SK-N-SH treated with all-trans-retinoic acid at 6 μM for 48 hours (cell line): ENCODE results near the gene TNN.

Experiments used
- ATAC-seq: fragments of 200-7000 bp; cut with Tn5 transposase; 3 replicates; pipeline ENCODE4 v1.9.1; 2020; ENCODE audit warnings: mild to moderate bottlenecking, moderate library complexity
- BACH2 ChIP-seq: fragments of 250-450 bp; sonication (Bioruptor Pico); IDR thresholded peaks from 2 replicates; pipeline ENCODE4 v1.9.0; 2021; ENCODE audit warnings: mild to moderate bottlenecking, borderline replicate concordance
- CSDC2 ChIP-seq: fragments of 250-450 bp; sonication (Bioruptor Pico); IDR thresholded peaks from 2 replicates; pipeline ENCODE4 v1.5.0; 2020; ENCODE audit warnings: mild to moderate bottlenecking, moderate library complexity
- CSRNP3 ChIP-seq: fragments of 250-450 bp; sonication (Bioruptor Pico); IDR thresholded peaks from 2 replicates; pipeline ENCODE4 v1.5.1; 2021; ENCODE audit warnings: mild to moderate bottlenecking, moderate library complexity
- ESRRG ChIP-seq: fragments of 250-450 bp; sonication (Bioruptor Pico); IDR thresholded peaks from 2 replicates; pipeline ENCODE4 v1.6.1; 2021; ENCODE audit warnings: mild to moderate bottlenecking
- ISL1 ChIP-seq: fragments of 250-450 bp; sonication (Bioruptor Pico); IDR thresholded peaks from 2 replicates; pipeline ENCODE4 v2.1.2; 2022; ENCODE audit warnings: mild to moderate bottlenecking, moderate library complexity
- OSR1 ChIP-seq: fragments of 250-450 bp; sonication (Bioruptor Pico); IDR thresholded peaks from 2 replicates; pipeline ENCODE4 v1.8.0; 2022; ENCODE audit warnings: moderate library complexity, mild to moderate bottlenecking, inconsistent platforms
- POU6F1 ChIP-seq: fragments of 250-450 bp; sonication (Bioruptor Pico); IDR thresholded peaks from 2 replicates; pipeline ENCODE4 v1.8.0; 2021; ENCODE audit warnings: low read depth, mild to moderate bottlenecking, moderate library complexity, borderline replicate concordance
- PPARA ChIP-seq: fragments of 250-450 bp; sonication (Bioruptor Pico); IDR thresholded peaks from 2 replicates; pipeline ENCODE4 v1.5.0; 2020; ENCODE audit warnings: mild to moderate bottlenecking, borderline replicate concordance
- RARB ChIP-seq: fragments of 250-450 bp; sonication (Bioruptor Pico); IDR thresholded peaks from 2 replicates; pipeline ENCODE4 v1.8.0; 2021; ENCODE audit warnings: mild to moderate bottlenecking, moderate library complexity
- SNAI2 ChIP-seq: fragments of 250-450 bp; sonication (Bioruptor Pico); IDR thresholded peaks from 2 replicates; pipeline ENCODE4 v1.5.0; 2020; ENCODE audit warnings: mild to moderate bottlenecking, moderate library complexity
- TCF4 ChIP-seq: fragments of 250-450 bp; sonication (Bioruptor Pico); IDR thresholded peaks from 2 replicates; pipeline ENCODE4 v1.8.0; 2021; ENCODE audit warnings: mild to moderate bottlenecking, moderate library complexity, borderline replicate concordance
- TOX ChIP-seq: fragments of 250-450 bp; sonication (Bioruptor Pico); IDR thresholded peaks from 2 replicates; pipeline ENCODE4 v1.8.0; 2021; ENCODE audit warnings: mild to moderate bottlenecking, moderate library complexity, borderline replicate concordance
- TSHZ2 ChIP-seq: fragments of 250-450 bp; sonication (Bioruptor Pico); IDR thresholded peaks from 2 replicates; pipeline ENCODE4 v1.5.0; 2020; ENCODE audit warnings: mild to moderate bottlenecking, moderate library complexity
- ZC3H10 ChIP-seq: fragments of 250-450 bp; sonication (Bioruptor Pico); IDR thresholded peaks from 2 replicates; pipeline ENCODE4 v1.5.1; 2021; ENCODE audit warnings: mild to moderate bottlenecking, moderate library complexity
- ZFP3 ChIP-seq: fragments of 250-450 bp; sonication (Bioruptor Pico); IDR thresholded peaks from 2 replicates; pipeline ENCODE4 v1.5.0; 2020; ENCODE audit warnings: mild to moderate bottlenecking, moderate library complexity
- ZFP30 ChIP-seq: fragments of 450-650 bp; formaldehyde crosslinking; IDR thresholded peaks from 2 replicates; pipeline ENCODE4 v1.5.0; 2022; ENCODE audit warnings: mild to moderate bottlenecking, moderate library complexity
- ZNF8 ChIP-seq: fragments of 450-650 bp; formaldehyde crosslinking; IDR thresholded peaks from 2 replicates; pipeline ENCODE4 v1.5.0; 2020; ENCODE audit warnings: mild to moderate bottlenecking, moderate library complexity
- TF ChIP-seq, protein P1 (sequence below): fragments of 250-450 bp; sonication (Bioruptor Pico); IDR thresholded peaks from 2 replicates; pipeline ENCODE4 v1.5.1; 2020; ENCODE audit warnings: low read depth, mild to moderate bottlenecking, moderate library complexity

The TNN gene

DNA sequence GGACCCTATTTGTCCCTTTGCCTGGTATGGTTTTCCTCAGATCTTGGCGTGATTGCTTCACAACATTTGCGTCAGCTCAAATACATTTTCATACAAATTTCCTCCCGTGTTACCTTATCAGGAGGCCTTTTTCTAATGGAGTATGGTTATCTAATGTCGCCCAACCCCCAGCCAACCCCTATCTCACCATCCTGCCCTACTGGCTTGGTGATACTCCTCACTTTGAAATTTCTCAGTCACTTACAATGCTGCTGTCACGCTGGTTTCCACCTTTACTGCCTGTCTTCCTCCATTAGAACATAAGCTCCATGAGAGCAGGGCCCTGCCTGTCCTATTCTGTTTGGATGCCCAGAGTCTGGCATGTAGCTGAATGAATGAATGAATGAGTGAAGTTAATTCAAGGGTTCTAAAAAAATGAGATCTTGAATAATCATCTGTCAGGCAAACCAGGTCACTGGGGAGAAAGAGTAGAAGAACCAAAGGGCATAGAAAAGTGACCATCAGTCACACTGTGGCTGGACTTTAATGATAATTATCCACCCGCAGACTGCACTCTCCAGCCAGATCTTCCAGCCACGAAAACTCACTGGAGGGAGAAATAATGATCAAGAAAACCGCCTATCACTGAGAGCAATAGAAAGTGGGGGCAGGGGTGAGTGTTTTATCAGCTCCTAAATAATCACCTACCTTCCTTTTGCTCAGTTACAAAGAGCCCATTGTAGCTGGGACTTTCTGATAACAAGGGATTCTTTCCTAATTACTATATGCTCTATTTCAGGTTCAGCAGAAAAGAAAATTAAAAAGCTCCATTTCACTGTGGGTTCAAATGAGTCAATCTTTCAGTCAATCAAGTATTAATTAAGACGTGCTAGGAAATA lies 103.6 kb downstream of the TNN start:
- ATAC-seq = no peak
- TF ChIP-seq PPARA (CRISPR knock-in tag) = no peak
- TF ChIP-seq POU6F1 (CRISPR knock-in tag) = no peak
- TF ChIP-seq RARB (CRISPR knock-in tag) = no peak
- TF ChIP-seq CSDC2 (CRISPR knock-in tag) = no peak
- TF ChIP-seq TOX (CRISPR knock-in tag) = no peak
- TF ChIP-seq ISL1 (CRISPR knock-in tag) = no peak
- no peak for TF ChIP-seq ZFP30 (CRISPR knock-in tag)
- TF ChIP-seq SNAI2 (CRISPR knock-in tag) = no peak
- TF ChIP-seq, protein P1, sequence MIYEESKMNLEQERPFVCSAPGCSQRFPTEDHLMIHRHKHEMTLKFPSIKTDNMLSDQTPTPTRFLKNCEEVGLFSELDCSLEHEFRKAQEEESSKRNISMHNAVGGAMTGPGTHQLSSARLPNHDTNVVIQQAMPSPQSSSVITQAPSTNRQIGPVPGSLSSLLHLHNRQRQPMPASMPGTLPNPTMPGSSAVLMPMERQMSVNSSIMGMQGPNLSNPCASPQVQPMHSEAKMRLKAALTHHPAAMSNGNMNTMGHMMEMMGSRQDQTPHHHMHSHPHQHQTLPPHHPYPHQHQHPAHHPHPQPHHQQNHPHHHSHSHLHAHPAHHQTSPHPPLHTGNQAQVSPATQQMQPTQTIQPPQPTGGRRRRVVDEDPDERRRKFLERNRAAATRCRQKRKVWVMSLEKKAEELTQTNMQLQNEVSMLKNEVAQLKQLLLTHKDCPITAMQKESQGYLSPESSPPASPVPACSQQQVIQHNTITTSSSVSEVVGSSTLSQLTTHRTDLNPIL (CRISPR knock-in tag) = no peak
- TF ChIP-seq CSRNP3 (CRISPR knock-in tag) = no peak
- no peak for TF ChIP-seq TCF4 (CRISPR knock-in tag)
- no peak for TF ChIP-seq OSR1 (CRISPR knock-in tag)
- TF ChIP-seq ESRRG (CRISPR knock-in tag) = no peak
- TF ChIP-seq ZFP3 (CRISPR knock-in tag) = no peak

- TF ChIP-seq CSDC2 (CRISPR knock-in tag) (no peak), CSRNP3 (CRISPR knock-in tag) (no peak), OSR1 (CRISPR knock-in tag) (no peak), TCF4 (CRISPR knock-in tag) (no peak), TSHZ2 (CRISPR knock-in tag) (no peak), ZNF8 (no peak), PPARA (CRISPR knock-in tag) (no peak)
Observed at GRCh38 chr1:175172503-175172902, 104.9 kb downstream of the TNN start.

DNA sequence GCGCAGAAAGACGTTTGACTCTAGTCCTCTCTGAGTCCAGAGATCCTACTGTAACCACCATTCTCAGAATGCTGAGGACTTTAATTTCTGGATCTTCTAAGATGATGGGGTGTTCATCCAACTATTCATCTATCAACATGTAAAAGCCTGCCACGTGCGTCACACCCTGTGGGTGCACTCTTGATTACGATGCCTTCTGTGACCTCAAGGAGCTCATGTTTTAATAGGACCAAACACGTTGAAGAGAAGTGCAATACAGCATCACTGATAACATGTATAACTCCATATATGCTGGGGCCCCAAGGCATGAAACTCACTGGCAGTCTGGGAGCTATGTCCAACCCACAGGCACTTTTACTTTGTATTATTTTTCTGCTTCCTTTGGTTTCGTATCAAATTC lies 105.9 kb downstream of the TNN start:
- TF ChIP-seq PPARA (CRISPR knock-in tag) = no peak
- TF ChIP-seq BACH2 (CRISPR knock-in tag) = no peak
- TF ChIP-seq, protein P1 (CRISPR knock-in tag) = no peak
- TF ChIP-seq ZC3H10 = no peak
- ATAC-seq = no peak

More at GRCh38 chr1:175172503-175172902, 104.9 kb downstream of the TNN start:
- no peak for ATAC-seq
